Endothelial cell (in vitro differentiated cells): Measurements from ENCODE around the gene GBP1. TPM values are rescaled to one million over a fixed set of nuclear protein-coding genes. Genes with fewer than 3 reads are reported as not detected.
"Not testable (repeated sequence)": the region's sequence is repeated elsewhere in the genome, so short reads cannot be mapped to it uniquely, and the experiment has no call there.

ENCODE experiments used
- DNase-seq: peaks from one replicate; pipeline ENCODE4 v3.0.0; 2021; ENCODE audit warnings: low spot score
- H3K27ac Mint-ChIP-seq: one replicate; pipeline ENCODE4 v1.8.0; 2021; ENCODE audit warnings: mixed read lengths, inconsistent platforms; ENCODE audit not compliant: unreplicated experiment
- H3K27me3 Mint-ChIP-seq: one replicate; pipeline ENCODE4 v1.8.0; 2021; ENCODE audit warnings: mild to moderate bottlenecking, moderate library complexity, mixed read lengths, inconsistent platforms; ENCODE audit not compliant: unreplicated experiment
- H3K36me3 Mint-ChIP-seq: one replicate; pipeline ENCODE4 v1.8.0; 2021; ENCODE audit warnings: mild to moderate bottlenecking, low read depth, mixed read lengths, inconsistent platforms; ENCODE audit not compliant: unreplicated experiment
- H3K4me1 Mint-ChIP-seq: one replicate; pipeline ENCODE4 v1.8.0; 2021; ENCODE audit warnings: mild to moderate bottlenecking, mixed read lengths, inconsistent platforms; ENCODE audit not compliant: unreplicated experiment
- H3K4me3 Mint-ChIP-seq: one replicate; pipeline ENCODE4 v1.8.0; 2021; ENCODE audit warnings: mild to moderate bottlenecking, mixed read lengths, inconsistent platforms; ENCODE audit not compliant: unreplicated experiment
- H3K9me3 Mint-ChIP-seq: one replicate; pipeline ENCODE4 v1.8.0; 2021; ENCODE audit warnings: mixed read lengths, inconsistent platforms; ENCODE audit not compliant: unreplicated experiment
- CTCF ChIP-seq: fragments of 200-600 bp; sonication (generic); IDR thresholded peaks from one replicate; pipeline ENCODE4 v1.5.0; 2021; ENCODE audit warnings: antibody characterized with exemption; ENCODE audit not compliant: unreplicated experiment
- total RNA-seq: library from RNA; stranded (reverse); fragmentation: NEBNext Ultra II Directional; extraction: Animal tissue kit (Norgen Biotek cat#: 25700); gene quantifications from one replicate; pipeline ENCODE4 v1.2.1, GENCODE V29; 2021; ENCODE audit not compliant: unreplicated experiment

The GBP1 gene
- total RNA-seq, 1 donor from 2014 or later: 9.9 TPM

GRCh38 chr1:89060091-89060490, 4.9 kb downstream of the GBP1 start:
- Mint-ChIP-seq H3K27me3 (no peaks in the 10 kb centered on the region), H3K27ac (no peak overlapping the region), H3K36me3 (no peaks in the 10 kb centered on the region), H3K4me3 (no peak overlapping the region), H3K4me1 (peaks cover 25% of the 10 kb centered on the region), H3K9me3 (no peaks in the 10 kb centered on the region)
- no peak for TF ChIP-seq CTCF
- DNase-seq: no peak

- Mint-ChIP-seq H3K27me3 (peaks cover 5% of the 10 kb centered on the region), H3K4me1 (peaks cover 40% of the 10 kb centered on the region), H3K4me3 (no peak overlapping the region), H3K27ac (no peak overlapping the region), H3K9me3 (no peaks in the 10 kb centered on the region), H3K36me3 (peaks cover 10% of the 10 kb centered on the region)
- DNase-seq: no peak
- TF ChIP-seq CTCF: no peak
These were observed 13.1 kb downstream of the GBP1 start for GRCh38 chr1:89051955-89052312.

GRCh38 chr1:89051300-89051954, 13.6 kb downstream of the GBP1 start:
- Mint-ChIP-seq H3K27me3 (peaks cover 5% of the 10 kb centered on the region), H3K36me3 (peaks cover 10% of the 10 kb centered on the region), H3K27ac (no peak overlapping the region), H3K4me1 (peaks cover 35% of the 10 kb centered on the region), H3K9me3 (no peaks in the 10 kb centered on the region), H3K4me3 (no peak overlapping the region)
- no peak for TF ChIP-seq CTCF
- DNase-seq: no peak

- DNase-seq: no peak
- Mint-ChIP-seq H3K4me1 (peaks cover 28% of the 10 kb centered on the region), H3K27me3 (peaks cover 5% of the 10 kb centered on the region), H3K27ac (no peak overlapping the region), H3K36me3 (peaks cover 10% of the 10 kb centered on the region), H3K9me3 (no peaks in the 10 kb centered on the region), H3K4me3 (no peak overlapping the region)
- no peak for TF ChIP-seq CTCF
These were observed 14.4 kb downstream of the GBP1 start for GRCh38 chr1:89050649-89051033.

- not testable (repeated sequence) for H3K27me3 Mint-ChIP-seq, H3K36me3 Mint-ChIP-seq, H3K27ac Mint-ChIP-seq, DNase-seq, H3K9me3 Mint-ChIP-seq
- H3K4me3 Mint-ChIP-seq: peak overlapping the region; percentile 63
- peaks cover 24% of the 10 kb centered on the region for H3K4me1 Mint-ChIP-seq
These were observed 14.9 kb downstream of the GBP1 start for GRCh38 chr1:89049901-89050648.

- not testable (repeated sequence) for H3K4me3 Mint-ChIP-seq, H3K27ac Mint-ChIP-seq, DNase-seq, H3K9me3 Mint-ChIP-seq, H3K27me3 Mint-ChIP-seq
- H3K4me1 Mint-ChIP-seq: peaks cover 18% of the 10 kb centered on the region
- H3K36me3 Mint-ChIP-seq: peaks cover 11% of the 10 kb centered on the region
These were observed 15.8 kb downstream of the GBP1 start for GRCh38 chr1:89049187-89049586.
